RWPE2 (cell line): ENCODE data around the gene FERD3L.

Experiments used
- ATAC-seq: fragments of 200-7000 bp; cut with Tn5 transposase; 3 replicates; pipeline ENCODE4 v1.9.1; 2021; ENCODE audit warnings: low read depth
- DNase-seq: peaks from one replicate; pipeline ENCODE4 v3.0.0-alpha.2; 2020; ENCODE audit warnings: low spot score
- H3K27ac ChIP-seq: fragments of 450-650 bp; 2 replicates; pipeline ENCODE4 v1.5.1; 2017; ENCODE audit warnings: mild to moderate bottlenecking; ENCODE audit not compliant: poor library complexity, severe bottlenecking
- H3K27me3 ChIP-seq: fragments of 250-450 bp; sonication (Bioruptor Pico); 2 replicates; pipeline ENCODE4 v1.5.1; 2021; ENCODE audit warnings: mild to moderate bottlenecking, moderate library complexity; ENCODE audit not compliant: insufficient read depth, poor library complexity, severe bottlenecking
- H3K36me3 ChIP-seq: fragments of 250-450 bp; sonication (Bioruptor Pico); 2 replicates; pipeline ENCODE4 v1.5.1; 2020; ENCODE audit warnings: low read depth, mild to moderate bottlenecking, moderate library complexity
- H3K4me1 ChIP-seq: fragments of 250-450 bp; sonication (Bioruptor Pico); 2 replicates; pipeline ENCODE4 v1.5.1; 2021; ENCODE audit warnings: mild to moderate bottlenecking, moderate library complexity; ENCODE audit not compliant: insufficient read depth, poor library complexity, severe bottlenecking
- H3K4me3 ChIP-seq: fragments of 250-450 bp; sonication (Bioruptor Pico); 2 replicates; pipeline ENCODE4 v1.5.1; 2021; ENCODE audit warnings: mild to moderate bottlenecking, moderate library complexity; ENCODE audit not compliant: severe bottlenecking
- H3K9me3 ChIP-seq: fragments of 250-450 bp; sonication (Bioruptor Pico); 2 replicates; pipeline ENCODE4 v1.5.1; 2021; ENCODE audit warnings: mild to moderate bottlenecking, moderate library complexity; ENCODE audit not compliant: severe bottlenecking
- TF ChIP-seq, protein P1 (sequence below): fragments of 450-650 bp; IDR thresholded peaks from one replicate; pipeline ENCODE4 v1.5.1; 2017; ENCODE audit warnings: mild to moderate bottlenecking, moderate library complexity; ENCODE audit not compliant: poor library complexity, severe bottlenecking

FERD3L gene

DNA sequence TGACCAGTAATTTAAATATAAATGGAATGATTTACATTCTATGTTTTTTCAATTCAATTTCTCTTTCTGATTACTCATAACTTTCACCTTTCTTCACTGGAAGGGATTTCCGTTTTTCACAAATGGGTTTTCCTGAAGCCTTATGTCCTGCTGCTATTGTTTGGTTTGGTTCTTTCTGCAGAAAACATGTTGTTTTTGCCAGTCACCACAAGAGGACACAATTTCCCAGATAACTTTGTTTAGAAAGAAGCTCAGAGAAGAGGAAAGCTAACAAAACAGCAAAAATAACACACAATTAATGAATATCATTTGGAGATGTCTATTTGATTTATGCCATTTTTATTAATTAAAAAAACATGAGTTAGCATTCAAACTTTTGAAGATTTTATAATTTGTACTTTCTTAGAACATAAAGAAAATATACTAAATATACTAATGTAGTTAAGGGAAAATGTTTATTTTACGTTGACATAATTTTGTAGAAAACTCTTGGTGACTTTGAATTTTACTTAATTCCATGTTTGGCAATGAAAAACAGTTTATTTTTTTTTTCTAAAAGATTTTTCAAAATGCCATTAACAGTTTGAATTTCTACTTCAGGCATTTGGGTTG, 23.1 kb downstream of the FERD3L start:
- Histone ChIP-seq H3K27me3 (peaks cover 41% of the 10 kb centered on the region), H3K4me1 (no peaks in the 10 kb centered on the region), H3K27ac (no peak overlapping the region), H3K9me3 (no peaks in the 10 kb centered on the region), H3K4me3 (no peak overlapping the region), H3K36me3 (no peaks in the 10 kb centered on the region)
- no peak for ATAC-seq
- TF ChIP-seq, protein P1, sequence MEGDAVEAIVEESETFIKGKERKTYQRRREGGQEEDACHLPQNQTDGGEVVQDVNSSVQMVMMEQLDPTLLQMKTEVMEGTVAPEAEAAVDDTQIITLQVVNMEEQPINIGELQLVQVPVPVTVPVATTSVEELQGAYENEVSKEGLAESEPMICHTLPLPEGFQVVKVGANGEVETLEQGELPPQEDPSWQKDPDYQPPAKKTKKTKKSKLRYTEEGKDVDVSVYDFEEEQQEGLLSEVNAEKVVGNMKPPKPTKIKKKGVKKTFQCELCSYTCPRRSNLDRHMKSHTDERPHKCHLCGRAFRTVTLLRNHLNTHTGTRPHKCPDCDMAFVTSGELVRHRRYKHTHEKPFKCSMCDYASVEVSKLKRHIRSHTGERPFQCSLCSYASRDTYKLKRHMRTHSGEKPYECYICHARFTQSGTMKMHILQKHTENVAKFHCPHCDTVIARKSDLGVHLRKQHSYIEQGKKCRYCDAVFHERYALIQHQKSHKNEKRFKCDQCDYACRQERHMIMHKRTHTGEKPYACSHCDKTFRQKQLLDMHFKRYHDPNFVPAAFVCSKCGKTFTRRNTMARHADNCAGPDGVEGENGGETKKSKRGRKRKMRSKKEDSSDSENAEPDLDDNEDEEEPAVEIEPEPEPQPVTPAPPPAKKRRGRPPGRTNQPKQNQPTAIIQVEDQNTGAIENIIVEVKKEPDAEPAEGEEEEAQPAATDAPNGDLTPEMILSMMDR: peak; percentile 97
- no peak for DNase-seq

DNA sequence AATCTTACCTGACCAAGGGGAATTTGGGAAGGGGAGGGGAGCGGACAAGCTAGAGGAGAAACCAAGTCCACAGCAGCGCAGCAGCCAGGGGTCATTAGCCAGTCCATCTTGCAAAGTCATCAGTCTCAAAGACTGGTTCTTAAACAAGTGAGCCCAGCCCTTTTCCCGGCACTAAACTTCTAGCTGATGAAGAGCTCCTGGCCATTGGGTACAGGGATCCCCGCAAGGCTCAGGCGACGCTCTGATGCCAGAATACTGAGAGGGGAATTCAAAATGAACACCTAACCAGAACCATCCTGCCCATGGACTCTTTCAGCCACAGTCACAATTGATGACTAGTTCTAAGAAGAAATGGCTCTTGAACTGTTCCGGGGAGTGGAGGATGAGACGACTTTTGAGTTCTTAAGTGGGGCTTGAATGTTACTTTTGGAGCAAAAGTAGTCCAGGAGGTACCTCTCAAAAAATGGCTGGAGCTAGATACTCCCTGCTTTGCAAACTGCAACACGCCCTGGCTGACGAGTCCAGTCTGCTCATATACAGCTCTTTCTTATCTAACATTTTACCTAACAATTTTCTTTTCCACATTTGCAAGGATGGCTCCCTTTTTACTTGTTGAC, 25.2 kb downstream of the FERD3L start:
- H3K27me3 ChIP-seq: peaks cover 54% of the 10 kb centered on the region
- no peak for ATAC-seq
- no peaks in the 10 kb centered on the region for H3K36me3 ChIP-seq
- DNase-seq: no peak
- TF ChIP-seq, protein P1: no peak
- H3K27ac ChIP-seq: no peak overlapping the region
- no peaks in the 10 kb centered on the region for H3K9me3 ChIP-seq
- peaks cover 1% of the 10 kb centered on the region for H3K4me1 ChIP-seq
- no peak overlapping the region for H3K4me3 ChIP-seq

DNA sequence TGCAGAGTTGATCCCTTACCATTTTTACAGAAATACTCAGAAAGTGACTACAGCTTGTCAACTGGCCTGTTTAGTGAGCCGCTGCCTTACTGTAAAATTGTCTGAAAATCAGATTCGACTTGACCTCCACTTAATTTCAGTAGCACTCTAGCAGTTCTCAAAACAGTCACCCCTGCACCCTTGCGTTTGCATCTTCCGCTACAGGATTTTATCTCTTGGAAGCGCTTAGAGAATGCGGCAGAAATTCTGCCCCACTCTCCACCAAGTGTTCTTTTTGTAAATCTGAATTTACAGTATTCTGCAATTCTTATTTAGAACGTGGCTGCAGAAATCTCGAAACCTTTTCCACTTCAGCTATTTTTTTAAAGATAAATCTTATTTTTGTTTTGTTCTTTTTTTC, 25.8 kb downstream of the FERD3L start:
- Histone ChIP-seq H3K4me1 (peaks cover 7% of the 10 kb centered on the region), H3K4me3 (no peak overlapping the region), H3K36me3 (0 out of 2 replicates have a peak, but pooled peaks cover 4% of the 10 kb centered on the region), H3K9me3 (no peaks in the 10 kb centered on the region), H3K27ac (no peak overlapping the region), H3K27me3 (peaks cover 60% of the 10 kb centered on the region)
- DNase-seq: no peak
- TF ChIP-seq, protein P1: no peak
- no peak for ATAC-seq

DNA sequence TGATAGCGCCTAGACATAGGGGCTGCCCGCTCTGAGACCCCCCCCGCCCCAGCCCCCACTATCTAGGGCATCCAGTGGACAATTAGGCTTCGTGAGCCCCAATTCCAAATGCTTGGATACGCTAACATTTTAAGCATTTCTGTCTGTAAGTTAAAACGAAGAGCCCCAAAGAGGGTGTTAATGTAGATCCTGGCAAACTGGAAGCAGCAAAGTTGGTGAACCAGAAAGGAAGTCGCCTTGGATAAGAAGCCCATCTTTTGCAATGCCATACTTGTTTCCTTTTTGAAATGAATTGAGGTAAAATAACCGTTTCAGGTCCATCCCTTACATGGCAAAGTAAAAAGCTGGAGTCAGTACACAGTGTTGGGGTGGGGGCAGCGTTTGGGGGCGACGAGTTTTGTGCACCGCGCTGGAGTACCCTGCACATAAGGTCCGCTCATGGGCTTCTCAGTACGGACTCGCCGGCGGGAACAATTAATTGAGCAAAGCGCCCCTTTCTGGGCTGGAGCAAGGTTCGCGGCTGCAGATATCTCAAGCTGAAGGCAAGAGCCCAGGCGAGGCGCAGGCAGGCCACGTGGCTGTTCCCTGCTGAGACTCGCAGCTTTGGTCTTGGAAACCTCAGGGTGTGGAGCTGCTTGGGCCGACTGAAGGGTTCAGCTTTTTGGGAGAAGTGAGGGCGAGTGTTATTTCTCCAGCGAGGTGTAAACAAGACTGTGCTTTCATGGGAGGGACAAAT, 26.4 kb downstream of the FERD3L start:
- Histone ChIP-seq H3K27me3 (peaks cover 65% of the 10 kb centered on the region), H3K4me1 (peaks cover 13% of the 10 kb centered on the region), H3K27ac (no peak overlapping the region), H3K9me3 (no peaks in the 10 kb centered on the region), H3K4me3 (no peak overlapping the region), H3K36me3 (0 out of 2 replicates have a peak, but pooled peaks cover 4% of the 10 kb centered on the region)
- DNase-seq (no peak), ATAC-seq (no peak)
- TF ChIP-seq, protein P1: no peak
